K562 (cell line): Measurements from ENCODE around the gene NUP210. TPM values are rescaled to one million over a fixed set of nuclear protein-coding genes. Genes with fewer than 3 reads are reported as not detected.
A peak's percentile ranks its signal among the peaks of the same experiment; 100 is the strongest.

Source experiments
- ATAC-seq: fragments of 200-7000 bp; cut with Tn5 transposase; 3 replicates; pipeline ENCODE4 v1.9.1; 2020; ENCODE audit warnings: moderate library complexity
- BruUV-seq: library from RNA; stranded (reverse); fragments of 400-500 nt; replicated peaks from 2 replicates; lab custom pipeline; 2021; lab: Mats Ljungman, UMichigan
- CTCF ChIA-PET: fragments of 300-600 bp; formaldehyde crosslinking; extraction: SDS; loops from one replicate; lab custom pipeline; 2021; ENCODE audit warnings: low intra/inter-chr PET ratio; lab: Yijun Ruan, JAX
- POLR2A ChIA-PET: fragments of 300-600, 350-650 bp; sonication (Branson Sonifier 250); formaldehyde crosslinking; extraction: SDS; loops from one replicate; lab custom pipeline; 2021; ENCODE audit warnings: antibody characterized with exemption, inconsistent platforms; lab: Yijun Ruan, JAX
- DNase-seq, 4 experiments: peaks; one replicate each; pipeline versions ENCODE4 v3.0.0 to v3.0.0-alpha.2; 2011 to 2018; ENCODE audit warnings: low spot score in 3 of 4, mixed read lengths in 3 of 4; ENCODE audit errors: extremely low read depth in 1 of 4
- FAIRE-seq: peaks from 2 replicates; lab custom pipeline; 2011; peaks lifted over from hg19 to GRCh38; lab: Jason Lieb, UNC
- H2AFZ ChIP-seq: 2 replicates; pipeline ENCODE4 v1.6.0; 2011; ENCODE audit warnings: low read depth, low read length, control low read depth, inconsistent platforms
- H3K27ac ChIP-seq: fragments of 200-600 bp; 3 replicates; pipeline ENCODE4 v1.8.0; 2011; ENCODE audit warnings: low read depth, mild to moderate bottlenecking, control low read depth, inconsistent platforms, low read length, moderate library complexity, mixed read lengths; ENCODE audit errors: extremely low read depth
- H3K27me3 ChIP-seq, 2 experiments: fragments of 300-600 bp in 1 of 2; 2 replicates in 1 of 2; 3 replicates in 1 of 2; pipeline versions ENCODE4 v1.6.0 to v1.8.0; 2011; ENCODE audit warnings: inconsistent platforms in 2 of 2, low read length in 2 of 2, mild to moderate bottlenecking in 1 of 2, mixed read lengths in 1 of 2, moderate library complexity in 1 of 2; ENCODE audit not compliant: control insufficient read depth in 2 of 2, insufficient read depth in 2 of 2
- H3K36me3 ChIP-seq: fragments of 300-600 bp; 3 replicates; pipeline ENCODE4 v1.8.0; 2011; ENCODE audit warnings: mild to moderate bottlenecking, low read length, inconsistent platforms; ENCODE audit not compliant: control insufficient read depth, insufficient read depth
- H3K4me1 ChIP-seq, 2 experiments: fragments of 200-600 bp in 1 of 2; replicated peaks in 1 of 2; 2 replicates in 1 of 2; 3 replicates in 1 of 2; pipeline versions ENCODE4 v1.5.1 to v1.8.0; 2011; ENCODE audit warnings: inconsistent platforms in 2 of 2, low read length in 2 of 2, mild to moderate bottlenecking in 1 of 2, mixed read lengths in 1 of 2, moderate library complexity in 1 of 2; ENCODE audit not compliant: control insufficient read depth in 2 of 2, insufficient read depth in 2 of 2
- H3K4me2 ChIP-seq: 2 replicates; pipeline ENCODE4 v1.6.1; 2011; ENCODE audit warnings: low read length, control low read depth, inconsistent platforms, mixed read lengths; ENCODE audit not compliant: insufficient read depth
- H3K4me3 ChIP-seq: fragments of 200-600 bp; sonication (generic), shearing (Covaris generic); 2 replicates; pipeline ENCODE4 v1.5.1; 2016; ENCODE audit warnings: control low read depth, inconsistent platforms
- H3K79me2 ChIP-seq: fragments of 200-600 bp; 3 replicates; pipeline ENCODE4 v1.8.0; 2011; ENCODE audit warnings: low read length, inconsistent platforms; ENCODE audit not compliant: control insufficient read depth, insufficient read depth
- H3K9ac ChIP-seq, 2 experiments: 2 replicates each; pipeline versions ENCODE4 v1.6.0 to v1.6.1; 2011; ENCODE audit warnings: low read depth in 2 of 2, low read length in 2 of 2, control low read depth in 1 of 2, inconsistent platforms in 1 of 2, mild to moderate bottlenecking in 1 of 2, mixed read lengths in 1 of 2; ENCODE audit not compliant: insufficient read depth in 1 of 2
- H3K9me1 ChIP-seq: one replicate; pipeline ENCODE4 v1.6.0; 2011; ENCODE audit warnings: inconsistent platforms, mild to moderate bottlenecking, low read length, moderate library complexity; ENCODE audit not compliant: control insufficient read depth, insufficient read depth
- H3K9me3 ChIP-seq: replicated peaks from 2 replicates; pipeline ENCODE4 v1.5.1; 2011; ENCODE audit warnings: low read depth, low read length, inconsistent platforms; ENCODE audit not compliant: control insufficient read depth, insufficient read depth
- H4K20me1 ChIP-seq: replicated peaks from 2 replicates; pipeline ENCODE4 v1.6.1; 2011; ENCODE audit warnings: low read length, inconsistent platforms, mixed read lengths; ENCODE audit not compliant: control insufficient read depth, insufficient read depth
- OTX1 ChIP-seq: fragments of 450-650 bp; formaldehyde crosslinking; IDR thresholded peaks from 2 replicates; pipeline ENCODE4 v1.4.0; 2022; ENCODE audit warnings: mild to moderate bottlenecking
- POLR2A ChIP-seq: fragments of 450-650 bp; conservative IDR thresholded peaks from 2 replicates; pipeline ENCODE4 v1.6.1; 2016
- POLR2B ChIP-seq: fragments of 450-650 bp; IDR thresholded peaks from 2 replicates; pipeline ENCODE4 v1.6.1; 2018; ENCODE audit warnings: low read depth; ENCODE audit not compliant: partially characterized antibody
- SUPT5H ChIP-seq: fragments of 450-650 bp; IDR thresholded peaks from 2 replicates; pipeline ENCODE4 v1.6.1; 2016
- ZNF766 ChIP-seq: fragments of 200-800 bp; sonication (Bioruptor generic); conservative IDR thresholded peaks from 2 replicates; pipeline ENCODE4 v1.6.1; 2016; ENCODE audit warnings: missing genetic modification characterization, missing compliant biosample characterization
- WGBS: fragments of 100-300 bp; shearing (Covaris generic); methylation state at CpG from one replicate; pipeline ENCODE4 v1.1.6; 2016; ENCODE audit warnings: low coverage, mixed read lengths; ENCODE audit not compliant: insufficient coverage; ENCODE audit errors: missing lambda C conversion rate; 5-methylcytosine and 5-hydroxymethylcytosine counted together
- in situ Hi-C: fragments of 300-500 bp; cut with MboI; formaldehyde crosslinking; loops from 4 replicates; pipeline ENCODE4 v1.15.0; 2018; ENCODE audit warnings: inconsistent platforms, mixed read lengths
- intact Hi-C: fragments of 100-400 bp; cut with micrococcal nuclease; formaldehyde crosslinking; loops from 2 replicates; pipeline ENCODE4 v1.14.2; 2022
- polyA plus RNA-seq, 8 experiments: library from polyadenylated mRNA; depleted of rRNA in 4 of 8; stranded (reverse) in 5 of 8; unstranded in 3 of 8; fragments of >200 nt; fragmentation: Nextera tagmentation in 2 of 8; fragmentation: Illumina TruSeq in 1 of 8; extraction: Ambion mirVana in 2 of 8; extraction: Trizol in 1 of 8; gene quantifications; 2 replicates each; pipeline versions ENCODE4 v1.2.1 to v1.2.3, GENCODE V29; 2011 to 2014; ENCODE audit warnings: inconsistent platforms in 1 of 8, missing spikeins in 1 of 8
- total RNA-seq, 7 experiments: library from RNA; depleted of rRNA in 6 of 7; stranded (reverse); fragments of >200 nt in 6 of 7; fragmentation: Illumina TruSeq in 2 of 7; extraction: Trizol in 2 of 7; gene quantifications; 2 replicates each; pipeline versions ENCODE4 v1.2.1 to v1.2.3, GENCODE V29; 2011 to 2021; ENCODE audit warnings: low replicate concordance in 1 of 7
- TF ChIP-seq, protein P1 (sequence below), 3 experiments: fragments of 200-800 bp in 1 of 3; fragments of 250-450 bp in 1 of 3; fragments of 450-650 bp in 1 of 3; sonication (Bioruptor Pico) in 1 of 3; sonication (Bioruptor generic) in 1 of 3; formaldehyde crosslinking in 1 of 3; IDR thresholded peaks; 2 replicates each; pipeline versions ENCODE4 v1.6.1 to v1.8.0; 2016 to 2022; ENCODE audit warnings: mild to moderate bottlenecking in 2 of 3, missing genetic modification characterization in 2 of 3, missing compliant biosample characterization in 1 of 3, moderate library complexity in 1 of 3

NUP210 gene
- total and polyA plus RNA-seq, 9 of the 15 experiments (the other 6 are each of a cell fraction or from before 2014, with no cell fraction given): 1.2 to 138 (median 44.0) TPM

DNA sequence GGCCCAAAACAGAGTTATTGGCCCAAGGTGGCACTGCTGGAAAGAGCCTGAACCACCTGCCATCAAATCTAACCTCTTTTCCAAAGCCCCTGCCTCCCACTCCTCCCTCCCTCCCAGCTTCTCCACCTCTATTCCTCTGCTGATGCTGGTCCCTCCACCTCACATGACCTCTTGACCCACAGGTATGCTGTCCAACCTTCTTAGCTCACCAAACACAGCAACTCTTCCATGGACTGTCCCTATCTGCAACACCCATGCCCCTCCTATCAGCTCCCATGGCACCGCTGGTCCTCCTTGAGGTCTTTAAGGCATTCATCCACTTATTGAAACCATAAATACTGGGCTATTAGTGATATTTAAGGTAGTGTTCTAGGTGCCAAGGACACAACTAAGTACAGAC lies 12.6 kb downstream of the NUP210 start:
- FAIRE-seq (no peak), DNase-seq (no peak), ATAC-seq (no peak)
- ChIA-PET POLR2A (interaction anchor here (0.7 to 4.0 kb wide), 4 partner anchors 9 to 66 kb away, joined by 3 to 29 read pairs (median 6); partner anchors contain the start of gene NUP210), CTCF (no interaction called here)
- TF ChIP-seq ZNF766 (CRISPR knock-in tag) (no peak), SUPT5H (peak; percentile 49; the same call in 1 of the 2 replicates), POLR2A (peak; percentile 53; the same call in 1 of the 2 replicates), POLR2B (peak; percentile 46), OTX1 (CRISPR knock-in tag) (peak; percentile 51; the same call in 1 of the 2 replicates)
- TF ChIP-seq, protein P1, sequence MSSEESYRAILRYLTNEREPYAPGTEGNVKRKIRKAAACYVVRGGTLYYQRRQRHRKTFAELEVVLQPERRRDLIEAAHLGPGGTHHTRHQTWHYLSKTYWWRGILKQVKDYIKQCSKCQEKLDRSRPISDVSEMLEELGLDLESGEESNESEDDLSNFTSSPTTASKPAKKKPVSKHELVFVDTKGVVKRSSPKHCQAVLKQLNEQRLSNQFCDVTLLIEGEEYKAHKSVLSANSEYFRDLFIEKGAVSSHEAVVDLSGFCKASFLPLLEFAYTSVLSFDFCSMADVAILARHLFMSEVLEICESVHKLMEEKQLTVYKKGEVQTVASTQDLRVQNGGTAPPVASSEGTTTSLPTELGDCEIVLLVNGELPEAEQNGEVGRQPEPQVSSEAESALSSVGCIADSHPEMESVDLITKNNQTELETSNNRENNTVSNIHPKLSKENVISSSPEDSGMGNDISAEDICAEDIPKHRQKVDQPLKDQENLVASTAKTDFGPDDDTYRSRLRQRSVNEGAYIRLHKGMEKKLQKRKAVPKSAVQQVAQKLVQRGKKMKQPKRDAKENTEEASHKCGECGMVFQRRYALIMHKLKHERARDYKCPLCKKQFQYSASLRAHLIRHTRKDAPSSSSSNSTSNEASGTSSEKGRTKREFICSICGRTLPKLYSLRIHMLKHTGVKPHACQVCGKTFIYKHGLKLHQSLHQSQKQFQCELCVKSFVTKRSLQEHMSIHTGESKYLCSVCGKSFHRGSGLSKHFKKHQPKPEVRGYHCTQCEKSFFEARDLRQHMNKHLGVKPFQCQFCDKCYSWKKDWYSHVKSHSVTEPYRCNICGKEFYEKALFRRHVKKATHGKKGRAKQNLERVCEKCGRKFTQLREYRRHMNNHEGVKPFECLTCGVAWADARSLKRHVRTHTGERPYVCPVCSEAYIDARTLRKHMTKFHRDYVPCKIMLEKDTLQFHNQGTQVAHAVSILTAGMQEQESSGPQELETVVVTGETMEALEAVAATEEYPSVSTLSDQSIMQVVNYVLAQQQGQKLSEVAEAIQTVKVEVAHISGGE (CRISPR knock-in tag; IDR thresholded peaks at IDR 0.05): no peak
- H3K27me3 ChIP-seq: no peaks in the 10 kb centered on the region
- H3K9ac ChIP-seq: no peak overlapping the region
- 67% methylated on average over 1 of the region's 1 CpG for WGBS
- no peak overlapping the region for H3K4me3 ChIP-seq
- H3K4me1 ChIP-seq: peaks cover 32 to 39% of the 10 kb centered on the region in 2 experiments; a peak in 4 of 5 replicates
- peaks cover 19% of the 10 kb centered on the region for H3K9me3 ChIP-seq
- intact Hi-C loops (loop anchor here (2.0 kb wide), 1 partner anchor 23 kb away; no protein-coding TSS in a partner anchor), in situ Hi-C loops (no loop called here)
- H3K36me3 ChIP-seq: peaks cover 39% of the 10 kb centered on the region; the same call in 2 of the 3 replicates
- H2AFZ ChIP-seq: no peak overlapping the region
- H3K9me1 ChIP-seq: no peaks in the 10 kb centered on the region
- H4K20me1 ChIP-seq: peaks cover 14% of the 10 kb centered on the region; the same call in 1 of the 2 replicates
- H3K27ac ChIP-seq: no peak overlapping the region
- H3K79me2 ChIP-seq: peaks cover 90% of the 10 kb centered on the region
- no peak overlapping the region for H3K4me2 ChIP-seq
- no TSS peak for BruUV-seq
